GM19239 (cell line): ENCODE results near the gene TAOK3.
A peak's percentile ranks its signal among the peaks of the same experiment; 100 is the strongest.
"Not testable (repeated sequence)": the region's sequence is repeated elsewhere in the genome, so short reads cannot be mapped to it uniquely, and the experiment has no call there.

ENCODE experiments used
- DNase-seq: peaks from one replicate; pipeline ENCODE4 v3.0.0; 2011; ENCODE audit warnings: low spot score; ENCODE audit not compliant: insufficient read length
- FAIRE-seq: peaks from 2 replicates; lab custom pipeline; 2011; peaks lifted over from hg19 to GRCh38; lab: Jason Lieb, UNC

The TAOK3 gene

DNA sequence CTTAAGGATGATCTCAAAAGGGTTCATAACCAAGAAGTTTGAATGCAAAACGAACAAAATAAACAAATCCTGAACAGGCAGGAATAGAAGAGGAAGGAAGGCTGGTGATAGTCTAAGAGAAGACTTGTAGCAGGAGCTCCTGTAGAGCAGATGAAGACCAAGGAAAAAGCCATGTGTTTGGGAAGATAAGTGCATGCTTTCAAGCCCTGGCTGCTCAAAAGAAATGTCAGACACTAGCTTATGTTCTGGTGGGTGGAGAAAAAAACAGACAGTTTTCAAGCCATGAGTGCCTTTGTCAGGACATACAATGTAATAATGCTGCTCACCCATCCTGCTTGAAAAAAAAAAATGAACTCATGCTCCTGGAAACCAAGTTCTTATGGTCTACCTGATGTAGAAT lies 27.4 kb downstream of the TAOK3 start:
- no peak for DNase-seq
- FAIRE-seq, result peak; percentile 85

- DNase-seq (no peak), FAIRE-seq (peak; percentile 83)
These were observed 27.9 kb downstream of the TAOK3 start for GRCh38 chr12:118344829-118345228.

- FAIRE-seq, result no peak
These were observed 30.6 kb downstream of the TAOK3 start for GRCh38 chr12:118342090-118342489.

DNA sequence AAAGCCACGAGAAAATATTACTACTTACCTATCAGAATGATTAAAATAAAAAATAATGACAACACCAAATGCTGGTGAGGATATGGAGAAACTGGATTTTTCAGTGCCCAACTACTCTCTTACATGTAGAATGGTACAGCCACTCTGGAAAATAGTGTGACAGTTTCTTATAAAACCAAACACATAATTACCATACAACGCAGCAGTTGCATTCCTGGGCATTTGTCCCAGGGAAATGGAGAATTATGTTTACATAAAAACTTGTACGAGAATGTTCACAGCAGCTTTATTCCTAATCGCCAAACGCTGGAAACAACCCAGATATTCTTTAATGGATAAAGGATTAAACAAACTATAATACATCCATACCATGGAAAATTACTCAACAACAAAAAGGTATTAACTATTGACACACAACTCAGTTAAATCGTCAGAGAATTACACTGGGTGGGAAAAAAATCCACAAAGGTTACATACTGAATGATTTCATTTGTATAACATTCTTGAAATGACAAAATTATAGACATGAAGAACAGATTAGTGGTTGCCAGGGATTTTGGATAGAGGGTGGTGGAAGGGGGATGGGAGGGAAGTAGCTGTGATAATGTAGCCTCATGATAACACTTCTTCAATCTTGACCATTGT lies 35.4 kb downstream of the TAOK3 start:
- FAIRE-seq (no peak), DNase-seq (no peak)

More at GRCh38 chr12:118342090-118342489, 30.6 kb downstream of the TAOK3 start:
- no peak for DNase-seq

DNA sequence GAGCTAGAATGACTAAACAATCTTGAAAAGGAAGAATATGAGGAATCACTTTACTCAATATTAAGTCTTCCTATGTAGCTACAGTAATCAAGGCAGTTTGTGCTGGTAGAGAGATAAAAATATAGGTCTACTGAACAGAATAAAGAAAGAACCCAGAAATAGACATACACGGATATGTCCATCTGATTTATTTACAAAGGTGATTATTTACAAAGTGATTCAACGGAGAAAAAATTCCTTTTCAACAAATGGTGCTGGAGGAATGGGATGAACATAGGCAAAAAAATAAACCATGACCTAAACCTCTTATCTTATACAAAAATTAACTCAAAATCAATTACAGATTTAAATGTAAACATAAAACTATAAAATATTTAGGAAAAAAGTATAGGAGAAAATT lies 36.6 kb downstream of the TAOK3 start:
- no peak for DNase-seq
- no peak for FAIRE-seq

GRCh38 chr12:118334939-118335567 lies 37.7 kb downstream of the TAOK3 start:
- DNase-seq, result no peak
- FAIRE-seq, result no peak

DNA sequence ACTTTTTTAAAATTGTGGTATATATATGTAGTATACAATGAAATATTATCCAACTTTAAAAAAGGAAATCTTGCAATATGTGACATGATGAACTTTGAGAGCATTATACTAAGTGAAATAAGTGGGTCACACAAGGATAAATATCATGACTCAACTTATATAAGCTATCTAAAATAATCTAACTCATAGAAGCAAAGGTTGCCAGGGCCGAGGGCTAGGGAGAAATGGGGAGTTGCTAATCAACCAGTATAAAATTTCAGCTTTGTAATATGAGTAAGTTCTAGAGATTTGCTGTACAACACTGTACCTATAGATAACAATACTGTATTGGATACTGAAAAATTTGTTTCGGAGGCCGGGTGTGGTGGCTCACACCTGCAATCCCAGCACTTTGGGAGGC lies 38.5 kb downstream of the TAOK3 start:
- no peak for FAIRE-seq
- no peak for DNase-seq

- FAIRE-seq, result no peak
- DNase-seq, result no peak
These were observed 40.2 kb downstream of the TAOK3 start for GRCh38 chr12:118332511-118332910.

- DNase-seq, result peak; percentile 23
- FAIRE-seq, result peak; percentile 94
These were observed 42.2 kb downstream of the TAOK3 start for GRCh38 chr12:118330421-118331018.

GRCh38 chr12:118328486-118329330 lies 44.0 kb downstream of the TAOK3 start:
- FAIRE-seq (peak; percentile 82), DNase-seq (no peak)

- FAIRE-seq, result peak; percentile 18
- DNase-seq, result no peak
These were observed 45.3 kb downstream of the TAOK3 start for GRCh38 chr12:118327391-118327790.

- no peak for FAIRE-seq
These were observed 45.7 kb downstream of the TAOK3 start for GRCh38 chr12:118326991-118327390.

DNA sequence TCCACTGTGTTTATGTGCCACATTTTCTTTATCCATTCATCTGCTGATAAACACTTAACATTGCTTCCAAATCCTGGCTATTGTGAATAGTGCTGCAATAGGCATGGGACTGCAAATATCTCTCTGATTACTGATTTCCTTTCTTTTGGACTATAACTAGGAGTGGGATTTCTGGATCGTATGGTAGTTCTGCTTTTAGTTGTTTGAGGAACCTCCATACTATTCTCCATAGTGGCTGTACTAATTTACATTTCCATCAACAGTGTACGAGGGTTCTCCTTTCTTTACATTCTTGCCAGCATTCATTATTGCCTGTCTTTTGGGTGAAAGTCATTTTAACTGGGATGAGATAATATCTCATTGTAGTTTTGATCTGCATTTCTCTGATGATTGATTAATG lies 47.6 kb downstream of the TAOK3 start:
- no peak for DNase-seq
- no peak for FAIRE-seq

More at GRCh38 chr12:118326991-118327390, 45.7 kb downstream of the TAOK3 start:
- no peak for DNase-seq

DNA sequence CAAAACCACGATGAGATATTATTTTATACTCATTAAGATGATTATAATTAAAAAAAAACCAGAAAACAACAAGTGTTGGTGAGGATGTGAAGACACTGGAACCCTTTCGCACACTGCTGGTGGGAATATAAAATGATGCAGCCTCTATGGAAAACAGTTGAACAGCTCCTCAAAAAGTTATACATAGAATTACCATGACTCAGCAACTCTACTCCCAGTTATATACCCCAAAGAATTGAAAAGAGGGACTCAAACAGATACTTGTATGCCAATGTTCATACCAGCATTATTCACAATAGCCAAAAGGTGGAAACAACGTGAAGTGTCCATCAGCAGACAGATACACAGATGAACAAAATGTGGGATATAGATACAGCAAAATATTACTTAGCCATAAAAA lies 53.1 kb downstream of the TAOK3 start:
- FAIRE-seq (peak; percentile 4), DNase-seq (no peak)

- DNase-seq (no peak), FAIRE-seq (no peak)
These were observed 54.0 kb downstream of the TAOK3 start for GRCh38 chr12:118318744-118319143.

GRCh38 chr12:118317729-118318128 lies 55.0 kb downstream of the TAOK3 start:
- FAIRE-seq, result no peak
- DNase-seq, result no peak

DNA sequence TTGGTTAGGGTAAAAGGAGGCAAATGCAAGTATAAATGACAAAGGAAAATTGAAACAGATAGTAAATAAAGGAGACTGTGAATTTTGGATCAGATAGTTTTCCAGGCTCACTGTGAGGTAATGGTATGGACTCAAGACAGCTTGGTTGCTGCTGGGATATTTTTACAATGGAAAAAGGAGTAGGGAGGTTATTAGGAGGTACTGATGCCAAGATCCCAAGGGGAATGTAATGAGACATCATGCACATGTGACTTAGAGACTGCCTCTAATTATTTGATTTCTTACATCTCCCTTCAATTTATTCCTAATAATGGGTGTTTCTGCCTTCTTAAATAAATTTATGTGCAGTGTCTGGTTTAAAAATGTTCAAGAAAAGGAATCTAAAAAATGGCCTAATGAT lies 56.9 kb downstream of the TAOK3 start:
- FAIRE-seq (no peak), DNase-seq (no peak)

DNA sequence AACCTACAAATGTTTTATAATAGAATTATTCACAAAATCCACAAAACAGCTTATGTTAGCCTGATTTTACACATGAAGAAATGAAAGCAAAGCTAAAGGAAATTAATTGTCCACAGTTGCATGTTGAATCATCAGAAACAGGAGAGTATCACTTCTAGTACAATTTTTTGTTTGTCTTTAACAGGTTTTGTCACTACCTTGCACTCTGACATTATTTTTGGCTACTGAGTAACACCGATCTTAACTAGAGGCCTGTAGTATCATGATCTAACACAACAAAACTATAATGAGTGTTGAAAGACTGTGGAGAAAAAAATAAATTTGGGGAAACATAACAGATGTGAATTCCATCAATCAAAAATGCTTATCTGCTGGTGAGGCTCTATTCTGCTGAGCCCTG lies 60.1 kb downstream of the TAOK3 start:
- FAIRE-seq (peak; percentile 92), DNase-seq (no peak)

- FAIRE-seq, result no peak
- DNase-seq, result no peak
These were observed 61.0 kb downstream of the TAOK3 start for GRCh38 chr12:118311666-118312065.

- DNase-seq (no peak), FAIRE-seq (no peak)
These were observed 62.4 kb downstream of the TAOK3 start for GRCh38 chr12:118310320-118310719.

DNA sequence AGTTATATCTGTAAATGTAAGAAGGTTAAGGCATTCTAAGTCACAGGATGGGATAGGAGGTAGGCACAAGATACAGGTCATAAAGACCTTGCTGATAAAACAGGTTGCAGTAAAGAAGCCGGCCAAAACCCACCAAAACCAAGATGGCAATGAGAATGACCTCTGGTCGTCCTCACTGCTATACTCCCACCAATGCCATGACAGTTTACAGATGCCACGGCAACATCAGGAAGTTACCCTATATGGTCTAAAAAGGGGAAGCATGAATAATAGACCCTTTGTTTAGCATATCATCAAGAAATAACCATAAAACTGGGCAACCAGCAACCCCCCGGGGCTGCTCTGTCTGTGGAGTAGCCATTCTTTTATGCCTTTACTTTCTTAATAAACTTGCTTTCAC lies 64.7 kb downstream of the TAOK3 start:
- not testable (repeated sequence) for FAIRE-seq, DNase-seq
